Thoracic aorta (tissue), 2 donors: ENCODE measurements around the gene TYK2. TPM values are rescaled to one million over a fixed set of nuclear protein-coding genes. Genes with fewer than 3 reads are reported as not detected.
A peak's percentile ranks its signal among the peaks of the same experiment; 100 is the strongest.

ENCODE experiments used
- ATAC-seq: fragments of 150-250 bp; one replicate; pipeline ENCODE4 v1.8.0; 2017; ENCODE audit warnings: low read depth; ENCODE audit not compliant: insufficient number of reproducible peaks, low FRiP score
- DNase-seq: peaks from one replicate; pipeline ENCODE4 v3.0.0-alpha.2; 2020; ENCODE audit warnings: low spot score
- H3K27ac ChIP-seq, 2 donors: fragments of 200-600 bp; sonication (generic); 1 replicate in 1 of 2; 2 replicates in 1 of 2; pipeline ENCODE4 v1.5.1; 2016; ENCODE audit warnings: mild to moderate bottlenecking in 2 of 2, moderate library complexity in 2 of 2
- H3K27me3 ChIP-seq: fragments of 200-600 bp; sonication (generic); replicated peaks from 2 replicates; pipeline ENCODE4 v1.6.0; 2016; ENCODE audit warnings: mild to moderate bottlenecking; ENCODE audit not compliant: insufficient read depth
- H3K36me3 ChIP-seq: fragments of 200-600 bp; sonication (generic); one replicate; pipeline ENCODE4 v1.5.1; 2016
- H3K4me1 ChIP-seq, 2 donors: fragments of 200-600 bp; sonication (generic); 1 replicate in 1 of 2; 2 replicates in 1 of 2; pipeline versions ENCODE4 v1.5.1 to v1.6.0; 2016; ENCODE audit warnings: low read depth in 2 of 2, mild to moderate bottlenecking in 1 of 2; ENCODE audit not compliant: control insufficient read depth in 1 of 2
- H3K4me3 ChIP-seq: fragments of 200-600 bp; sonication (generic); 2 replicates; pipeline ENCODE4 v1.5.1; 2016; ENCODE audit warnings: mild to moderate bottlenecking
- H3K9me3 ChIP-seq: fragments of 200-600 bp; sonication (generic); 2 replicates; pipeline ENCODE4 v1.5.1; 2016
- CTCF ChIP-seq: fragments of 200-600 bp; sonication (generic); IDR thresholded peaks from one replicate; pipeline ENCODE4 v1.5.1; 2019; ENCODE audit warnings: antibody characterized with exemption
- total RNA-seq, 2 donors: library from RNA; depleted of rRNA; stranded (reverse); fragments of >200 nt; gene quantifications; one replicate each; pipeline versions ENCODE4 v1.1.0 to v1.2.3, GENCODE V29; 2016

The TYK2 gene
- total RNA-seq, 2 donors from 2014 or later, result 79.3 to 96.7 TPM

DNA sequence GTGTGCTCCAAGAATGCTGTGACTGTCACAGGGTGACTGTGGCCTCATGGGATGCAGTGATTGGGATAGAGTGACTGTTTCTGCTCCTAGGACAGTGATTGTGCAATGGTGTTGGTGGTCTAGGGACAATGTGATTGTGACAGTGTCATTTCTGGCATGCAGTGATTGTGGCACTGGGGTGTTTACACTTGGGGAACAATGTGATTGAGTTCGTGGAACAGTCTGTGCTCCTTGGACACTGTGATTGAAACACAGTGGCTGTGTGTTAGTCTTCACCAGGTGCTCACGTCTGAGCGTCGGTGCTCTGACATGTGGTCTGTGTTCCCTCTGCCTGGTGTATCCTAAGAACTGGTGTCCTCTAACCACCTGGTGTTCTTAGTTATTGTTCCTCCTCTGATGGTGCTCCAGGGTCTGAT, 41.7 kb upstream of the TYK2 start:
- Histone ChIP-seq H3K36me3 (no peaks in the 10 kb centered on the region), H3K4me1 (peaks cover 9 to 32% of the 10 kb centered on the region in 2 donors), H3K27ac (no peak overlapping the region), H3K9me3 (no peaks in the 10 kb centered on the region), H3K4me3 (no peak overlapping the region), H3K27me3 (peaks cover 17% of the 10 kb centered on the region)
- DNase-seq (no peak), ATAC-seq (no peak)
- no peak for TF ChIP-seq CTCF

DNA sequence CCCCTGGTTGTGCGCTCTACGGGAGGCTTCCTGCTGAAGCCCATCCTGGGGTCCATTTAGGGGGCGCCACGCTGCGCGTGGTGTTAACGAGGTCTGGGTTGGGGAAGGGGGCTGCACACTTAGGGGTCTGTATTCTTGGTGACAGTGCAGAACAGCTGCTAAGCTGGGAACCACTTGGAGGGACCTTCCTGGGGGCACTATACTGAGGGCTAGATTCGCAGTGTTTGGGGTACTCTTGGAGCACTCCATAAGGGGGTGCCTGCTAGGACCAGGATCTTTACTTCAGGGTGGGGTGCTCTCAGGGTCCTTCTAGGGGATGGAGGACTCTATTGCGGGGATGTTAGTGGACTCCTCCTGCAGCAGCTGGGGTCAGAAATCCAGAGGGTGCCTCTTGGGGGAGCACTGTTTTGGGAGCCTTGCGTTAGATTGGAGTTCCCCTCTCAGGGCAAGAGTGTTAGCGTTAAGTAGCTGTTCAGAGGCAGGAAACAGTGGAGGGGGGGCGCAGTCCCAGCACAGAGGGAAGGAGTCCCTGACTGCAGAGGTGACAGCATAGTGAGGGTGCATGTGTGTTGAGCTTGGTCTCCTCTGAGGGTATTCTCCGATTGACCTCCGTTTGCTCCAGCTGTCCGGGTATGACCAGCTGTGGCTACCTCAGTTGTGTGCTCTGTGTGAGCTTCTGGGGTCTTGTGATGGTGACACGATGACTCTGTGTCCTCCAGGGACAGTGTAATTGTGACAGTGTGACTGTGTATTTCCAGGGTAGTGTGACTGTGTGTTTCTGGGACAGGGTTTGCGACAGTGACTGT, 41.1 kb upstream of the TYK2 start:
- TF ChIP-seq CTCF, result no peak
- peaks cover 9 to 35% of the 10 kb centered on the region in 2 donors for H3K4me1 ChIP-seq
- no peak overlapping the region for H3K27ac ChIP-seq
- H3K27me3 ChIP-seq, result peaks cover 17% of the 10 kb centered on the region
- no peaks in the 10 kb centered on the region for H3K36me3 ChIP-seq
- no peak overlapping the region for H3K4me3 ChIP-seq
- no peak for ATAC-seq
- no peak for DNase-seq
- H3K9me3 ChIP-seq, result no peaks in the 10 kb centered on the region

DNA sequence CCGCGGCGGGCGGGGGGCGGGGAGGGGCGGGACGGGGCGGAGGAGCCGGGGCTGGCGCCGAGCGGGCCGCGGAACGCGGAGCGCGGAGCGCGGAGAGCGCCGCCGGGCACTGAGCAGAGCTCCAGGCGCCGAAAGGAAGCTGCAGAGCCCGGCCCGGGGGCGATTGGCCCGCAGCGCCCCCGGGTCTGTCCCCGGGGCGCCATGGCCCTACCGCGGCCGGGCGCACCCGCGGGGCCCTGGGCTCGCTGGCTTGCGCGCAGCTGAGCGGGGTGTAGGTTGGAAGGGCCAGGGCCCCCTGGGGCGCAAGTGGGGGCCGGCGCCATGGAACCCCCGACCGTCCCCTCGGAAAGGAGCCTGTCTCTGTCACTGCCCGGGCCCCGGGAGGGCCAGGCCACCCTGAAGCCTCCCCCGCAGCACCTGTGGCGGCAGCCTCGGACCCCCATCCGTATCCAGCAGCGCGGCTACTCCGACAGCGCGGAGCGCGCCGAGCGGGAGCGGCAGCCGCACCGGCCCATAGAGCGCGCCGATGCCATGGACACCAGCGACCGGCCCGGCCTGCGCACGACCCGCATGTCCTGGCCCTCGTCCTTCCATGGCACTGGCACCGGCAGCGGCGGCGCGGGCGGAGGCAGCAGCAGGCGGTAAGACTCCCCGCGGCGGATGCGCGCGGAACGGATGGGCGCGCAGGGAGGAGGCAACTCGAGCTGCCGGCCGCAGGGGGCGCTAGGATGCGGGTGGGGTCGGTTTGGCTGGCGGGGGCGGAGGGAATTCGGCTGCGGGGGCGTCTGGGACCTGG, 40.3 kb upstream of the TYK2 start, which contains the start of gene PDE4A:
Gene PDE4A, plus strand, starts transcription at position 95 of the 796 bp plus-strand sequence. Its CDS starts 227 bp downstream, at position 322.
- H3K9me3 ChIP-seq, result no peaks in the 10 kb centered on the region
- no peak for TF ChIP-seq CTCF
- ATAC-seq, result no peak
- peaks cover 9 to 39% of the 10 kb centered on the region in 2 donors for H3K4me1 ChIP-seq
- DNase-seq, result no peak
- H3K4me3 ChIP-seq, result peak within 1 kb of the TSS; percentile 33
- H3K36me3 ChIP-seq, result no peaks in the 10 kb centered on the region
- H3K27me3 ChIP-seq, result peaks cover 17% of the 10 kb centered on the region
- no peak within 1 kb of the TSS for H3K27ac ChIP-seq

DNA sequence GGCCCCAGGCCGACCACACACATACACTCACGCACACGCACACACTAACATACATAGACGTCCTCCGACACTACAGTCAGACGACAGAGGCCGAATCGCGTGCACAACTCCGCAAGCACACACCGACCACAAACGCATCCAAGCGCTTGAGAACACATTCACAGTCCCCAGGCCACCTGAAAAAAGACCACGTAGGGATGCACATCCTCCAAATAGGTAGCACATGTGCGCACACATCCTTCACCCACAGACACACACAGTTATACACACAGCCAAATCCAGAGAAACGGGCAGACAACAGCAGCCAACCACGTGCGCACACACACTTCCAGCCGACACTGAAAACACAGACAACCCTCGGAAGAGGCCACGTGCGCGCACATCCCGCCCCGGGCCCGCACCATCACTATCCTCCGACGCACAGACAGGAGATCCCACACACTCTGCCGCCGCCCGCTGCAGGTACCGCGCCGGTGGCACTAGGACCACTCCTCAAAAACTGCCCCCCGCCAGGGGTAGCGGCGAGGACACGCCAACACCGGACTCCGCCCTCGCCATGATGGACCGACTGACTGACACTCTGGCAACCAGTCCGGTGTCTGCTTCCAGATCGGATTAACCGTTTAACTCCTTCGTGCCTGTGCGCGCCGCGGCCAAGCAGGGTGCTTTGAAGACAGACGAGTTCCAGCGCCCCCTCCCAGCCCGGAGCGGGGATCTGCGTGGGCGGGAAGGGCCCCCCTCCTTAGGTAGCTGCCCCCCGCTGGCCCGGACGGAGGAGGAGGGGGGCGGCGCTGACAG, 39.5 kb upstream of the TYK2 start:
- Histone ChIP-seq H3K27me3 (peaks cover 17% of the 10 kb centered on the region), H3K36me3 (no peaks in the 10 kb centered on the region), H3K4me3 (peak overlapping the region; percentile 33), H3K9me3 (no peaks in the 10 kb centered on the region), H3K27ac (no peak overlapping the region), H3K4me1 (peaks cover 9 to 39% of the 10 kb centered on the region in 2 donors)
- no peak for TF ChIP-seq CTCF
- ATAC-seq (no peak), DNase-seq (no peak)
